HG02970 (cell line): ENCODE data around the gene CISD2.
"Not testable (repeated sequence)": the region's sequence is repeated elsewhere in the genome, so short reads cannot be mapped to it uniquely, and the experiment has no call there.

ENCODE experiments used
- ATAC-seq: cut with Tn5 transposase; IDR thresholded peaks from one replicate; pipeline ENCODE4 v1.9.1; 2021; ENCODE audit warnings: mild to moderate bottlenecking, moderate library complexity, moderate number of reproducible peaks; ENCODE audit not compliant: unreplicated experiment, low FRiP score

CISD2 gene

GRCh38 chr4:102847687-102848086, 21.1 kb upstream of the CISD2 start:
- ATAC-seq = no peak

- ATAC-seq = no peak
Observed at GRCh38 chr4:102849579-102850104, 19.1 kb upstream of the CISD2 start.

- ATAC-seq = no peak
Observed at GRCh38 chr4:102850370-102850769, 18.4 kb upstream of the CISD2 start.

GRCh38 chr4:102858828-102859464, 9.8 kb upstream of the CISD2 start:
- no peak for ATAC-seq

- no peak for ATAC-seq
Observed at GRCh38 chr4:102860611-102861324, 8.0 kb upstream of the CISD2 start.

- ATAC-seq = no peak
Observed at GRCh38 chr4:102862016-102862415, 6.8 kb upstream of the CISD2 start.

- no peak for ATAC-seq
Observed at GRCh38 chr4:102862747-102863146, 6.0 kb upstream of the CISD2 start.

- not testable (repeated sequence) for ATAC-seq
Observed at GRCh38 chr4:102865327-102865726, 3.5 kb upstream of the CISD2 start.

GRCh38 chr4:102867278-102868152, 1.3 kb upstream of the CISD2 start:
- ATAC-seq = no peak

- ATAC-seq = no peak
Observed at GRCh38 chr4:102868153-102868780, 525 bp upstream of the CISD2 start.

GRCh38 chr4:102869569-102870197, 891 bp downstream of the CISD2 start:
- ATAC-seq = peak; percentile 18

GRCh38 chr4:102871772-102872171, 3.0 kb downstream of the CISD2 start:
- no peak for ATAC-seq

GRCh38 chr4:102877477-102878106, 8.8 kb downstream of the CISD2 start:
- not testable (repeated sequence) for ATAC-seq

- not testable (repeated sequence) for ATAC-seq
Observed at GRCh38 chr4:102878349-102878748, 9.6 kb downstream of the CISD2 start.

- ATAC-seq = no peak
Observed at GRCh38 chr4:102878901-102879300, 10.1 kb downstream of the CISD2 start.

GRCh38 chr4:102881343-102881742, 12.6 kb downstream of the CISD2 start:
- no peak for ATAC-seq

- no peak for ATAC-seq
Observed at GRCh38 chr4:102883278-102883677, 14.5 kb downstream of the CISD2 start.

- not testable (repeated sequence) for ATAC-seq
Observed at GRCh38 chr4:102888570-102888969, 19.8 kb downstream of the CISD2 start.

GRCh38 chr4:102889866-102890265, 21.1 kb downstream of the CISD2 start:
- not testable (repeated sequence) for ATAC-seq
